GM19455 (cell line): ENCODE data around the gene LMBR1.

Source experiments
- ATAC-seq: cut with Tn5 transposase; IDR thresholded peaks from one replicate; pipeline ENCODE4 v1.9.1; 2021; ENCODE audit not compliant: unreplicated experiment

The LMBR1 gene

DNA sequence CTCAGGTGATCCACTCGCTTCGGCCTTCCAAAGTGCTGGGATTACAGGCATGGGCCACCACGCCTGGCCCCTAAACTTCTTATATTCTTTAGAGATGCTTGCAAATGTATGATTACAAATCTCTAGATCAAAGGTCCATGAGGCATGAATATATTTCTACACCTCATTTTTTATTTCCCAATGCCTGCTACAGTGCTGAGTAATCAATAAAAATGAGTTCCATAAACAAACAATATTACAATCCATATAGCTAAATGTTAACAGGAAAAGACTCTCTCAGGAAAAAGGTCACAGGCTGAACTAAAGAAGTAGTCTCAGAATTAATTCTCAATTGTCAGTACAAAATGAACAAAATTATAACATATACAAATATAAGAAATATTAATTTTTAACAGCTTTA, 90.8 kb downstream of the LMBR1 start:
- ATAC-seq, result no peak

DNA sequence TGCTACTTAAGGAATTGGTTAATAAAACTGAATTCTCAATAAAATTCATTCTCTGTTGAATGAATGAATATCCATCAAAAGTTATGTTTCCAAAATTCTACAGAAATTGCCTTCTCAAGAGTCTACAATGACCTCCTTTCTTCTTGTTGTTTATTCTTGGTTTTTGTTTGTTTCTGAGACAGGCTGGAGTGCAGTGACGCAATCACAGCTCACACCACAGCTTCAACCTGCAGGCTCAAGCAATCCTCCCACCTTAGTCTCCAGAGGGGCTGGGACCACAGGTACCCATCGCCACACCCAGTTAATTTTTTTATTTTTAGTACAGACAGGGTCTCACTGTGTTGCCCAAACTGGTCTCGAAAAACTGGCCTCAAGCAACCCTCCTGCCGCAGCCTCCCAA, 97.6 kb downstream of the LMBR1 start:
- ATAC-seq, result no peak

DNA sequence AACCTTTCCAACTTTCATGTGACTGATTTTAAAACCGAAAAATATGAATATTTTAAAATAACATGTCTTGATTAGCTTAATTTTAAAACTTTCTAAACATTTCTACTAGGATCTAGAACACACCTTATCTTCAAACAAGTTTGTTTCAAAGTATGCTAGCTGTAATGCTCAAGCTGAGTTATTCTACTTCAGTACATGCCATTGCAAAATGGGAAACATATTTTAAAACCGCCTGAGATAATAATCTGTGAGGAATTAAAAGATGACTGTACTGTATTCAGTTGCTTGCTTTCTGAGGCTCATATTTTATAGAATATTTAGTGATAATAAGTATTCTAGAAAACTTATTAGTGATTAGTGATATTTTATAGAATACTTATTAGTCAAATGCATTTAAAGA, 99.6 kb downstream of the LMBR1 start:
- ATAC-seq, result no peak

DNA sequence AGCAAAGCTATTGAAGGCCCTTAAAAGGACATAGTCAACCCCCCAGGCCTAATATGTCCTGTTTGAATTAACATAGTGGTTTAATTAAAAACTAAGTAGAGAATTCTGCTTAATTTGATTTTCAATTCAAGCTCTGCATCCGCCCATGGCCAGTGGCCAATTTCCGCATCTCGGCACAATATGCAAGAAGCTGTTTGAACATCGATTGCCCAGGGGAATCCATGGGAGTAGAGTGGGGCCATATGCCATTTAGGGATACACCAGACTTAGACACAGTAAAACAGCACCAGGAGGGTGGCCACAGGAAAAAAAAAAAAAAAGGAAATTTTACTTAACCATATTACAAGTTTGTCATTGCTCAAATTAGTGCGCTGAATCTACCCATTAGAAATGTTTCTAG, 100.4 kb downstream of the LMBR1 start:
- no peak for ATAC-seq

DNA sequence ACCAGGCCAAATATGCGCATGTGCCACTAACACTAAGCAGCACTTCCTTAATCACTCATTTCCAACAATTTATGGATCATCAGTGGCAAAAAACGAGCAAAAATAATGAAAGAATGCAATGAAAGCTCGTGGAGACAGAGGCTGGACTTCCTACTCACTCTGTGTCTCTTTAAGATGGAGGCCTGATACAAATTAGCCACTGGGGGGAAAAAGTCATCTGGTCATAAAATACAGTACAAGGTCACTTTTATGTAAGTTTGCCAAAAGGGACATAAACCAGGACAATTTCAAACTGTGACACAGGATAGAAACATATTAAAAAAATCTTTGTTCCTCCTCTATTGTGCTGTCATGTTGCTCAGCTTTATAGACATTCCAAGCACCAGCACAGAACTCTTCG, 101.7 kb downstream of the LMBR1 start:
- no peak for ATAC-seq

DNA sequence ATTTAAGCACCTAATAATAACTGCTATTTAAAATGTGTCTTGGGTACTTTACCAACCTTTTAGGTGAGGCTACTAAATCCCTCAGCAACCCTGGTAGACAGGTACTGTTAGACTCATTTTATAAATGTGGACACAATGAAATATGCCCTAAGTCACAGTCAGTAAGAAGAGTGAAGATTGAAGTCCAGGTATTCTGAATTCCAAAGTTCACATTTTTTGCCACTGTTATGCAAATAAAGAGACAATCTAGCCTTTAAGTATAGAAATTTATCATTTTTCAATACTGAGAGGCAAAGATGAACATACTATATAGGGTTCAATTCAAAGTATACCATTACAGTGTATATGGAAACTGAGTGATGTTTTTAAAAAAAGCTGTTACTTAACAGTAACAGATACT, 102.7 kb downstream of the LMBR1 start:
- no peak for ATAC-seq

DNA sequence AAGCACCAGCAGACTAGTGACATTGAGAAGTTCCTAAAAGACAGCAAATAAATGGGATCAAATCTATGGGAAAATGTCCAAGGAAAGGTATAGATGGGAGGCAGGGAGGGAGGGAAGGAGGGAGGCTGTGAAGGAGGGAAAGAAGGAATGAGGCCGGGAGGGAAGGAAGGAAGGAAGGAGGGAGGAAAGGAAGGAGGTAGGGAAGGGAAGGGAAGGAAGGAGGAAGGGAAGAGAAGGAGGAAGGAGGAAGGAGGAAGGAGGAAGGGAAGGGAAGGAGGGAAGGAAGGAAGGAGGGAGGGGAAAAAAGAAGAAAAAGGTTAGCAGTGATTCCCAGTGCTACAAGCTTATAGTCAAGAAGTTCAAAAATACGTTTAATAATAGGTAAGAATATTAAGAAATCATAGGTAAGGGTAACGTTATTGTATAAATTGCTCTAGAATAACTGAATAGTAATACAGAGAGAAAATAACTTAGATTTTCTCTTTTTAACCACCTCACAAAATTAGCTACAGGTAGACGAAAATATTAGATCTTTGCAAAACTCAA, 106.9 kb downstream of the LMBR1 start:
- ATAC-seq, result no peak

DNA sequence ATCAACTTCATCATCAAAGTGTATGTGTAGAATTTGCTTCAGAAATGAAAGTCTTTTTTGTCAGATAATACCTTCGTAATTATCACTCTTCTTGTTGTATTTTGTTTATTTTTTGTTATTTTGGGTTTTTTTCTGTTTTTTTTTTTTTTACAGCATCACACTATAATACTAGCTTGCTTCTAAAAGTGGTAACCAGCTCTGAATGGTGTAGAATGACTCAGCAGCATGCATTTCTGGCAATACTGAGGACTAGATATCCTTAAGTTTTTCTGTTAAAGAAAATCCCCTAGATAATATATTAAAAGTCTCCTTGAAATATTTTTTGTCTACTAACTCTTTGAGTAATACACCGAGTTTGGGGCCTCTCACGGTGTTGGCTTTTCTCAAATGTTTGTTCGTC, 109.1 kb downstream of the LMBR1 start:
- ATAC-seq, result no peak

DNA sequence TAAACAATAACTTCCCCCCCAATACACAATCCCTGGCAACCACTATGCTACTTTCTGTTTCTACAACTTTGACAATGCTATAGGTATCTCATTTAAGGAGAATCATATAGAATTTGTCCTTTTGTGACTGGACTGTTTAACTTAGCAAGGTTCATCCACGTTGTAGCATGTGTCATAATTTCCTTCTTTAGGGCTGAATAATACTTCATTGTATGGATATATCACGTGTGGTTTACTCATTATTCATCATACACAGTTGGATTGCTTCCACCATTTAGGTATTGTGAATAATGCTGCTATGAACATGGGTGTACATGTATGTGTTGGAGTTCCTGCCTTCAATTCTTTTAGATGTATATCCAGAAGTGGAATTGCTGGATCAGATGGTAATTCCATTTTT, 111.0 kb downstream of the LMBR1 start:
- no peak for ATAC-seq

DNA sequence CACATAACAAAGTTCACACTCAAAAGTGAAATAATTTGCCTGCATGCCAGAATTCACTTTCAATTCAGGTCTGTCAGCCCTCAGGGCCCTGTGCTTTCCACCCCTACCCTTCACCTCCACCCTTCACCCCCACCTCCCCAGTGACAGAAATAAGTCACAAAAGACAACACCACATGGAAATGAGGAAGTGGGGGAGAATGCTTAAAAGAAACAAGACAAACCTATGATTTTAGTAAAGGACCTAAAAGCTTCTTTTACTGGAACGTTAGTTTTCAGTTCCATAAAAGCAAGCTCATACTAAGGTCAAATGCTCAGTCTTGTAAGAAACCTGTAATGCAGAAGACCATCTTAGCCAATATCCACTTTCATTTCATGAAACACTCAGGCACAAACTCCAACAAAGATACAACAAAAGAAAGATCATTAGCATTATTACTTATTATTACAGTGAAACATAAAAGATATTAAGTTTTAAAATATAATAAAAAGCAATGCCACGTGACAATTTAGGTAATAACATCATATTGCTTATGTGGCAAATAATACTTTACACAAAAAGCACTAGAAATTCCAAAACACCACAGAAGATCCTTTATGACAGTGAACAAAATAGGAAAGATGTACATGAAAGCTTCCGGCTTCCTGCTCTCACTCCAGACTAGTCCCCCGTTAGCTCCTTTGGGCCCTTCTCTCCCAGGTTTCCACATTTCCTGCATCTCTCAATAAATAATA, 112.1 kb downstream of the LMBR1 start:
- peak; percentile 89 for ATAC-seq

DNA sequence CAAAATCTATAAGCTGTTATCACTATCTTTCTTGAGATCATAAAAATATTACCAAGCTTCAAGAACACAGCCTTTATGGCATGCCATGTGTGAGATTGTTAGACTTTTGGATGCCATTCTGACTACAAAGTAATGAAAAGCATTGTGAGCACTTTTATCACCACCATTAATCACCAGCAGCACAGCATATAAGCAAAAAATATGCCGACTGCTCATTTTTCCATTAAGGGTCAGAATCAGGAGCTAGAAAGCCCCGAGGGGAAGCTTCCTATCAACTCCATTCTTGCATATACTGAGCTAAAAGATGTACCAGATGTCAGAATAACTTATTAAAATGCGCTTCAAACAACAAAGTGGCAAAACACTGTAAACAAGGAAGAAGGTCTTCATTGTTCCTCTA, 114.3 kb downstream of the LMBR1 start:
- ATAC-seq, result no peak

DNA sequence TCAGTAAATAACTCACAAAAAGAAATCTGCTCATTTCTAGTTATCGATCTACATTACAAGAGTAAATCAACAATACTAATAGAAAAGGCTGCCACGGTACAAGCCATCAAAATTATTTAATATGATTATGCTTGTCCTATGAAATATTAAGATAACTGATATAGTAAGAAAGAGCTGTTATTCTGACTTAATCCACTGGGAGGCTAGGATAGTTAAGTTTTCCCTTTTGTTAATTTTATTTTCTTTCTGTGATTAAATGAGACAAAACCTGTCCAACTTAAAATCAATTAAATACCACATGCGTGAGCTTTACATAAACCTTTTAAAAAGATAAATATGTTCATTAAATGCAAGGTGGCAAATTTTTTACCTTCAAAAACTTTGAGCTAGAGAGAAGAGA, 114.8 kb downstream of the LMBR1 start:
- ATAC-seq, result no peak

DNA sequence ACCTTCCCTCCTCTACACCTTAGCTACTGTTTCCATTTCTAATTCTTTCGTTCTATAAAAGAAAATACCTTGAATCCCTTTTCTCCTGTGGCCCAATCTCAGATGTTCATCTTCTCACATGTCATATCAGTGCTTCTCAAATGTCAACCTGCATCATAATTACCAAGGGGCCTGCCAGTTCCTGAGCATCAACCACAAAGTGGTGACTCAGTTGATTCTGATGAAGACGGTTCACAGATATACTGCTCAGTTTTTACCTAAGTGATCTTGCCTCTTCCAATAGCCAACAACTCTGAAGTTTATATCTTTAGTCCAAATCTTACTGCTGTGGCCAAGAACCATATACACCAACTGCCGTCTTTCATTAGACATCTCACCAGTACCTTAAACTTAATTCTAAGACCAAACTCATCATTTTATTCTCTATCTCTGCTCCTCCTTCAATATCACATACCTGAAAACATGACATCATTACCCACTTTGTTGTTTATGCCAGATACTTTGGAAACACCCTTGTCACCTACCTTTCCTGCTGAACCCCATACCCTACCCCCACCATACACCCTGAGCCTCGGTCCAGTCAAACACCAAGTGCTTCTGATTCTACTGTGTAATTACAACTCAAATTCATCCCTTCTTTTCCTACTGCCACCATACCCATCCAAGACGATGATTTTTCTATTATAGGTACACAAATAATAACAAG, 115.5 kb downstream of the LMBR1 start:
- ATAC-seq, result no peak

DNA sequence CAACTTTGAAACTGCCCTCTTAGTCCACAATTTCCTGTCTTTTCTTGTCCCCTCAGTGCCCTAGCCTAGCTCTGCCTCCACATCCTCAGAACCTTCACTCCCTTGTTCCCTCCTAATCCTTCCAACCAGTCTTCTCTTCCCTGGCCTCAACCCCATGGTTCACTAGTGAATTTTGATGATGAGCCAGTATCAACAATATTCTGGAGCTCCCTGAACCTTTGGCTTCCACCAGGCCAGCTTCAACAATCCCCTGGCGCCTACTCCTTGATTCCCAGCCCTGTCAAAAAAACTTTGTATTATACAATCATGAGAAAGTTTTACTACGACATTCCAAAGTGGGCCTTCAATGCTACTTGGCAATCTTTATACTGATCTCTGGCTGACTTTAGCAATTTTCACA, 116.5 kb downstream of the LMBR1 start:
- no peak for ATAC-seq

DNA sequence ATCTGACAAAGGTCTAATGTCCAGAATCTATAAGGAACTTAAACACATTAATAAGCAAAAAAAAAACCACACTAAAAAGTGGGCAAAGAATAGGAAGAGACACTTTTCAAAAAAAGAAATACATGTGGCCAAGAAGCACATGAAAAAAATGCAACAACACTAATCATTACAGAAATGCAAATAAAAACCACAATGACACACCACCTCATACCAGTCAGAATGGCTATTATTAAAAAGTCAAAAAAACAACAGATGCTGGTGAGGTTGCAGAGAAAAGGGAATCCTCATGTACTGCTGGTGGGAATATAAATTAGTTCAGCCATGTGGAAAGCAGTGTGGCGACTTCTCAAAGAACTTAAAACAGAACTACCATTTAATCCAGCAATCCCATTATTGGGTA, 119.0 kb downstream of the LMBR1 start:
- ATAC-seq, result no peak

DNA sequence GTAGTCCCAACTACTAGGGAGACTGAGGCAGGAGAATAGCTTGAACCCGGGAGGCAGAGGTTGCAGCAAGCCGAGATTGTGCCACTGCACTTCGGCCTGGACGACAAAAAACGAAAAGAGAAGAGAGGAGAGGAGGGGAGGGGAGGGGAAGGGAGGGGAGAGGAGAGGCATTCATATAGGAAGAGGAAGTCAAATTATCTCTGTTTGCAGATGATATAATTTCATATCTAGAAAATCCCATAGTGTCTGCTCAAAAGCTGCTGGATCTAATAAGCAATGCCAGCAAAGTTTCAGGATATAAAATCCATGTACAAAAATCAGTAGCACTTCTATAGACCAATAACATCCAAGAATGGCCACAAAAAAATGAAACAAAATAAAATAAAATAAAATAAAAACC, 120.3 kb downstream of the LMBR1 start:
- ATAC-seq, result no peak

DNA sequence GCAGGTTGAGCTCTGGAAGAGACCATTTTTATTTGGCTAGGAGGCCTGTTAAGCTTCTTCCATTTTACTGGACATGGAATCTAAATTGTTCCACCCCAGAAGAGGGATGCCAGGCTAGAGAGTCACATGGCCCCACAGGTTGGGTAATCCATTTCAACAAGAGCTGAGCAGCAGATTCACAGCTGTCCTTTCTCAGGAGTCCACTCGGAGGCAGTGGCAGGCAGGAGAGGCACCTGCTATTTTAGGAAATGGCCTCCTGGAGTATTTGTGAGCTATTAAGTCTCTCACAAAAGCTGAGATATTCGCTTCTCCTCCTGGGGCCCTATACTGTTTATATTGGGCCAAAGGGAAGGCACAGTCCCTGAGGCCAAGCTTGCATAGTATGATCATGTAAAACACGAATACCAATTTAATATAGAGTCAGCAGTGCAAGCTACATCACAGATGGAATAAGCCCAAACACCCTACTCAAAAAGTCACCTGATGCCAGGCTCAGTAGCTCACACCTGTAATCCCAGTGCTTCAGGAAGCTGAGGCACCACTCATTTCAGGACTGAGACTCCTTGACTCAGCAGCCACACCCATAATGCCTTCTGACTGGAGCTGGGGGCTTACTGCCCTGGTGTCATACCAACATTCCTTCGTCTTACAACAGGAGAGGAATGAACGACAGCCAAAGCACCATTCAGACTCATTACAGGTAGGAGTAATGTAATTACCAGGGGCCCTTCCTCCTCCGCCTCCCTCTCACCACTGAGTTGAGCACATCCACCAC, 124.1 kb downstream of the LMBR1 start:
- ATAC-seq, result no peak

DNA sequence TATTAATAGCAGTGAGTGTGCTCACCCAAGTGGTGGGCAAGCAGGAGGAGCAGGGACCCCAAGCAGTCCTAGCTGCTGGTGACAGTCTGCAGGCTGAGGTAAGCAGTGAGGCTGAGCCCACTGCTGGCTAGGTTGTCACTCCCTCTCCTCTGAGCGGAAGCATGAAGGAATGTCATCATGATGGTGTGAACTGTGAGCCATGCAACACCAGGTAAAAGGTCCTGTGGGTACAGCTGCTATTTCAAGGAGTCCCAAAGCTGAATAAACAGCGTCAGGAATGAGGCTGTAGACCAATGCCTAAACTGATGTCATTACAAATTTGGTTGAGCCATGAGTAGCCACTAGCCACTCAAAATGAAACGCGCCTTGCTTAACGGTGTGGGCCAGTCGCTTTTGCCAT, 126.3 kb downstream of the LMBR1 start:
- no peak for ATAC-seq

DNA sequence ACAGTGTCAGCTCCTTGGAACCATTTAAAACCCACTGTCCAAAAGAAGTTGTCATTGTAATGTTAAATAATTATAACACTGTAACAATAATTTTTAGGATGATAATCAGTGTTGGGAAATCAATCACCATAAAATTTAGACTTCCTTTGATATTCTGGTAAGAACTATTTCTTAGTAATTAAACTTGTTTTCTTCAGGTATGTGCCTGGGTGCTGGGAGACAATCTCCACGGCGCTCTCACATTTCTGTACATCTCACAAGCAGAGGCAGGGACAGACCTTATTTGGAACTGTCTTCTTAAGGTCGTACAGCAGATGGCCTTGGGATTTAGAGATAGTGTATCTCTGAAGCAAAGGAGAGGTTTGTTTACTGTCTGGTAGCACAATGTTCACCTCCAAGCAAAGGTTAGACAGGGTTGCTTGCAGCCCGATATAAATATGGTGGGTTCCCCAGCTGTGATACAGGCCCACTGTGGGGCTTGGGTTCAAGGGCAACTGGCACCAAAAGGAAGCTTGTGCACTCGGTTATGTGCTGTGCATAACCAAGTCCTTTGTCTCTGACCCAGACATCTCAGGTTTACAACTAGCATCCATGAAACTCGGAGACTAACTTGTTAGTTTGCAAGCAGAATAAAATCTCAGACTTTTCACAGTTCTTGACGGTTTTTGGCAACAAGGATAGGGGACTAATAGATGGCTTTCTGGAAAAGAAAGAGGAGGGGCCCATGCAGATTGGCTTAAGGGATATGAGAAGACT, 126.9 kb downstream of the LMBR1 start:
- no peak for ATAC-seq

DNA sequence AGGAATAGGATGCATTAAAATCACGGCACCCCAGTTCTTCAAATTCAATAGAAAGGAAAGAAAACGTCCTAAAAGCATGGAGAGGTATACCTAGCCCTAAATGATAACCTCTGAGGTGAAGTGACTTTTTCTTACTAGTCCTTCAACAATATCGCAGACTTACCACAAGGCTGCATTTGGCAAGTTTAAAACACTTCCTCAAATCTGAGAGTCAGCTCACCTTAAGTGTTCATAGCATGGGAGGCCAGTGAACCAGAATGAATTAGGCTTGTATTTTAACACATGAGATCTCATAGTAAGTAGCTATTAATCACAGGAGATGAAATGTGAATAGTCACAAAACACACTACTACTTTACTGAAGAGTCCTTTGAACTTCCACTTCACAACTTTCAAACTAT, 128.2 kb downstream of the LMBR1 start:
- ATAC-seq, result no peak

DNA sequence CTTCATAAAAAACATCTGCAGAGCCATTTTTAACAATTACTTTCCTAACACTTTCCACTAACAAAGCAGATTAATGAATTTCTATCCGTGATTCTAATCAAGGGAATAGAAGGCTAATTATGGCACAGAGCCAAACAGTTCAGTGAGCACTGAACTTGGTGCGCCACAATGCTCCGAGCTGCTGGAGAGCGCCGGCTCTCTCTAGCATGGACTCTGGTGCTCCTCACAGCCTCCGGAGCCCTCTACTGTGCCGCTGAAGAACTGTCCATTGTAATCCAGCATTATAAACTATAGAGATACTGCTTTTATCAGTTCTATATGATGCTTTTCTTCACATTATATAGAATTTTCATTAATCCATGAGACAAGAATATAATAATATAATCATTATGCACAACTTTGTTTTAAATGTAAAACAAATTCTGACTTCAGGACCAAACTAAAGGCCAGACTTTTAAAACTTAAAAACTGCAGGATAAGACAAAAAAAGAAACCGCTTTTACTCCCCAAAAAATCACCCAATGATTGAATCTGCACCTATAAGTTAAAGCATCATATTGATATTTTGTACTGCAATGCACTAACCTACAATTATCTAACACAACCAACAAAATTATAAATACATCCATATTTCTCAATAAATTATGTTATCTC, 128.8 kb downstream of the LMBR1 start:
- no peak for ATAC-seq
